Activated CD4-positive, alpha-beta memory T cell treated with anti-CD3 and anti-CD28 coated beads, Interleukin-2, amount 10 ng/mL, durations not matched to agents 7 days and 5 days (primary cell): ENCODE measurements around the gene VEPH1. TPM values are rescaled to one million over a fixed set of nuclear protein-coding genes. Genes with fewer than 3 reads are reported as not detected.

Experiments
- CTCF ChIA-PET: fragments of 350-600 bp; sonication (Branson Sonifier 250); formaldehyde crosslinking; loops from one replicate; lab custom pipeline; 2021; ENCODE audit warnings: antibody characterized with exemption, inconsistent platforms; lab: Charles Lee
- POLR2A ChIA-PET: fragments of 350-600 bp; sonication (Branson Sonifier 250); formaldehyde crosslinking; loops from one replicate; lab custom pipeline; 2021; ENCODE audit warnings: antibody characterized with exemption; lab: Charles Lee
- DNase-seq: peaks from one replicate; pipeline ENCODE4 v3.0.0-alpha.2; 2020
- H3K27ac Mint-ChIP-seq: one replicate; pipeline ENCODE4 v1.8.0; 2021; ENCODE audit warnings: mild to moderate bottlenecking, mixed read lengths
- H3K27me3 Mint-ChIP-seq: one replicate; pipeline ENCODE4 v1.8.0; 2021; ENCODE audit warnings: mixed read lengths
- H3K36me3 Mint-ChIP-seq: one replicate; pipeline ENCODE4 v1.8.0; 2021; ENCODE audit warnings: low read depth, mixed read lengths
- H3K4me1 Mint-ChIP-seq: one replicate; pipeline ENCODE4 v1.8.0; 2021; ENCODE audit warnings: mixed read lengths
- H3K4me3 Mint-ChIP-seq: one replicate; pipeline ENCODE4 v1.8.0; 2021; ENCODE audit warnings: mild to moderate bottlenecking, mixed read lengths
- H3K9me3 Mint-ChIP-seq: one replicate; pipeline ENCODE4 v1.8.0; 2021; ENCODE audit warnings: mixed read lengths
- total RNA-seq, 2 experiments: library from RNA; stranded (reverse); gene quantifications; one replicate each; pipeline ENCODE4 v1.2.3, GENCODE V29; 2021

The VEPH1 gene
- total RNA-seq, 2 experiments from 2014 or later = not detected

- no peaks in the 10 kb centered on the region for H3K36me3 Mint-ChIP-seq
- H3K27me3 Mint-ChIP-seq = no peaks in the 10 kb centered on the region
- CTCF ChIA-PET = interaction anchor here (1.0 to 4.1 kb wide), 9 partner anchors 10 to 902 kb away, joined by 3 to 93 read pairs (median 5); no protein-coding TSS in a partner anchor
- POLR2A ChIA-PET = no interaction called here
- no peaks in the 10 kb centered on the region for H3K9me3 Mint-ChIP-seq
- H3K4me3 Mint-ChIP-seq = no peak overlapping the region
- no peaks in the 10 kb centered on the region for H3K4me1 Mint-ChIP-seq
- no peak for DNase-seq
- H3K27ac Mint-ChIP-seq = no peak overlapping the region
These were observed 29.5 kb upstream of the VEPH1 start for GRCh38 chr3:157532529-157533297.

GRCh38 chr3:157531771-157532170 lies 28.6 kb upstream of the VEPH1 start:
- no peak for DNase-seq
- Mint-ChIP-seq H3K36me3 (no peaks in the 10 kb centered on the region), H3K4me1 (no peaks in the 10 kb centered on the region), H3K4me3 (no peak overlapping the region), H3K27me3 (no peaks in the 10 kb centered on the region), H3K9me3 (no peaks in the 10 kb centered on the region), H3K27ac (no peak overlapping the region)
- ChIA-PET CTCF (interaction anchor here (1.4 to 4.1 kb wide), 6 partner anchors 9 to 902 kb away, joined by 4 to 93 read pairs (median 7); no protein-coding TSS in a partner anchor), POLR2A (no interaction called here)

DNA sequence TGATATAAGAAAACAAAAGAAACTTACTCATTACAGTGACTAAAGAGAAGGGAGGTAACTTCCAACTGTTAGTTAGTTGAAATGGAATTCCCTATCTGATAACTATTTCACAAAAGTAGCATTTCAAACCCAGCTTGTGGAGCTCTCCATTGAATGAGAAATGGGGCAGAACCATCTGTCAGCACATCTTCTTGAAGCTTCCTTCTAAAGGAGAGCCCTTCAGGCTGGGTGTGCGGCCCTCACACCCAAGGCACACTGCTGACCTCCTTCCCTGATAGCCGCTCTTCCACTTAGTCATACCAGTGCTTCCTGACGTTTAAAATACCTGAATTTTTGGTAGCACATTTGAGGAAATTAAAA lies 28.1 kb upstream of the VEPH1 start:
- ChIA-PET CTCF (interaction anchor here (1.4 to 4.1 kb wide), 3 partner anchors 9 to 42 kb away, joined by 4 to 93 read pairs (median 12); no protein-coding TSS in a partner anchor), POLR2A (no interaction called here)
- DNase-seq = no peak
- H3K27me3 Mint-ChIP-seq = no peaks in the 10 kb centered on the region
- H3K4me3 Mint-ChIP-seq = no peak overlapping the region
- H3K36me3 Mint-ChIP-seq = no peaks in the 10 kb centered on the region
- H3K27ac Mint-ChIP-seq = no peak overlapping the region
- no peaks in the 10 kb centered on the region for H3K4me1 Mint-ChIP-seq
- no peaks in the 10 kb centered on the region for H3K9me3 Mint-ChIP-seq

GRCh38 chr3:157530637-157531300 lies 27.6 kb upstream of the VEPH1 start:
- CTCF ChIA-PET = interaction anchor here (3.2 to 4.1 kb wide), 2 partner anchors 8 to 43 kb away, joined by 12 to 93 read pairs; no protein-coding TSS in a partner anchor
- POLR2A ChIA-PET = no interaction called here
- Mint-ChIP-seq H3K9me3 (no peaks in the 10 kb centered on the region), H3K4me3 (no peak overlapping the region), H3K4me1 (no peaks in the 10 kb centered on the region), H3K27ac (no peak overlapping the region), H3K27me3 (no peaks in the 10 kb centered on the region), H3K36me3 (no peaks in the 10 kb centered on the region)
- DNase-seq = no peak

DNA sequence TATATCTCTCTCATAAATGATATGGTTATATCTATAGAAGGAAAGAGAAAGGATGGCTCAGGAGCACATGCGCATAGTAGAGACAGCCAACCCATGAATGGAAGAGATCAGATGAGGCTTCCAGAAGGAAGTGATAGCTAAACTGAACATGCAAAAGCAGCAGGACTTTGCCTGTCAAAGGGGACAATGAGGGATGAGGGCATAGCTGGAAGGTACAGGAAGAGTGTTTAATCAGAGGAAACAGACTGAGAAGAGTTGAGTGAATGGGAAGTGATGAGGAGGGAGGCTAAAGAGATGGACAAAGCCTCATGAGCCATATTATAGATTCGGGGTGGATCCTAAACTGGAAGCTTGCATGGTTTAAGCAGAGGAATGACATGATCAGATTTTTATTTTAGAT lies 26.5 kb upstream of the VEPH1 start:
- H3K36me3 Mint-ChIP-seq = no peaks in the 10 kb centered on the region
- H3K27ac Mint-ChIP-seq = no peak overlapping the region
- DNase-seq = no peak
- no peaks in the 10 kb centered on the region for H3K27me3 Mint-ChIP-seq
- H3K4me3 Mint-ChIP-seq = no peak overlapping the region
- POLR2A ChIA-PET = no interaction called here
- CTCF ChIA-PET = no interaction called here
- H3K4me1 Mint-ChIP-seq = no peaks in the 10 kb centered on the region
- no peaks in the 10 kb centered on the region for H3K9me3 Mint-ChIP-seq

GRCh38 chr3:157529085-157529484 lies 25.9 kb upstream of the VEPH1 start:
- CTCF ChIA-PET = no interaction called here
- Mint-ChIP-seq H3K27me3 (no peaks in the 10 kb centered on the region), H3K9me3 (no peaks in the 10 kb centered on the region), H3K4me3 (no peak overlapping the region), H3K27ac (no peak overlapping the region), H3K36me3 (no peaks in the 10 kb centered on the region), H3K4me1 (no peaks in the 10 kb centered on the region)
- POLR2A ChIA-PET = no interaction called here
- DNase-seq = no peak

- H3K36me3 Mint-ChIP-seq = no peaks in the 10 kb centered on the region
- no peaks in the 10 kb centered on the region for H3K9me3 Mint-ChIP-seq
- DNase-seq = no peak
- ChIA-PET CTCF (interaction anchor here (0.9 kb wide), 1 partner anchor 45 kb away, joined by 5 read pairs; no protein-coding TSS in a partner anchor), POLR2A (interaction anchor here (0.8 kb wide), 1 partner anchor 13 kb away, joined by 3 read pairs; no protein-coding TSS in a partner anchor)
- no peak overlapping the region for H3K27ac Mint-ChIP-seq
- no peaks in the 10 kb centered on the region for H3K27me3 Mint-ChIP-seq
- H3K4me3 Mint-ChIP-seq = no peak overlapping the region
- H3K4me1 Mint-ChIP-seq = no peaks in the 10 kb centered on the region
These were observed 24.1 kb upstream of the VEPH1 start for GRCh38 chr3:157527131-157527881.

DNA sequence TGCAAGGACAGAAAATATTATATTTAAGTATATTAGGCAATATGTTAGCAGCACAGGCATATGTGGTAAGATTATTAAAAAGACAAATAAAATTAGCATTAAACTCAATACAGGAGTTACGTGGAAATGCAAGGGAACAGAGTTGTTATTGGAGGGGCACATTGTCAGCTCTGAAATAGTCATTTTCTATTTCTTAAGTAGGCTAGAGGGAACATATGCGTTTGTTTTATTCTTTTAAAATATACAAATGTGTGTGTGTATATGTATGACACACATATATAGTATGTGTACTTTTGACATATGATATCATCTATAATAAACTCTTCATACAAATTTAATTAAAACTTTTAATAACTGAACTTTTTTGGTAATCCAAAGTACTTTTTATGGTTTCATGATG lies 22.8 kb upstream of the VEPH1 start:
- ChIA-PET POLR2A (no interaction called here), CTCF (no interaction called here)
- no peak overlapping the region for H3K27ac Mint-ChIP-seq
- H3K9me3 Mint-ChIP-seq = no peaks in the 10 kb centered on the region
- no peaks in the 10 kb centered on the region for H3K36me3 Mint-ChIP-seq
- no peaks in the 10 kb centered on the region for H3K4me1 Mint-ChIP-seq
- no peak for DNase-seq
- no peaks in the 10 kb centered on the region for H3K27me3 Mint-ChIP-seq
- no peak overlapping the region for H3K4me3 Mint-ChIP-seq

DNA sequence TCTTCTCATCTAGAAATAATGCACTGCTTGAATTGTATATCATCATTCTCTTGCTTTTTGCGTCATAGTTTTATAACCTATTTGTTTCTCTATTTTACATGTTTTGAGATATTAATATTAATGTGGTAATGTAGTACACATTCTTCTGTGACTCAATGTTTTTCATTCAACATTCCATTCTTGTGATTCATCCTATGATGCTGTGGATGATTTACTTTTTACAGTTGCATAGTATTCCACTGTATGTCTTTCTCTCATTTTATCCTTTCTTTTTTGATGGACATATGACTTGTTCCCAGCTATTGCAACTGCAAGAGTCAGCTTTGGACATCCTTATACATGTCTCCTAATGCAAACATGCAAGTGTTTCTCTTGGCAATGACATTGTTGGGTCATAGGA lies 20.6 kb upstream of the VEPH1 start:
- H3K36me3 Mint-ChIP-seq = no peaks in the 10 kb centered on the region
- H3K4me1 Mint-ChIP-seq = no peaks in the 10 kb centered on the region
- no peak for DNase-seq
- CTCF ChIA-PET = no interaction called here
- no peak overlapping the region for H3K27ac Mint-ChIP-seq
- H3K27me3 Mint-ChIP-seq = no peaks in the 10 kb centered on the region
- no peaks in the 10 kb centered on the region for H3K9me3 Mint-ChIP-seq
- POLR2A ChIA-PET = no interaction called here
- H3K4me3 Mint-ChIP-seq = no peak overlapping the region

DNA sequence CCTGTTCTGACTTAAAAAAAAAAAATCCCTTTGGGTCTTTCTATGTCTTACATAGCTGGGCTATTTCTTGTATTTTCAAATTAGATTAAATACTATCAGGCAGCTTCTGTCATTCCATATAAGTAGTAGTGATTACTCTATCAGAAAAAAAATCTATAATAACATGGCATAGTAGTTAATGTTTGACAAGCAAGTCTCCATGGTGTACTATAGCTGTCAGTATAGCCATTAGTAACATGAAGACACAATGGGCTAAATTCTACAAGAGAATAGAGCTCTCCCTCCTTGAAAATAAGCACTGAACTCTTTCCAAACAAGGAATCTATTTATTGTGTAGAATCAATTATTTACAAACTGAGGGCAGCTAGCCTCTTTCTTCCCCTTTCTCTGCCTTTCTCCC lies 19.4 kb upstream of the VEPH1 start:
- no peak for DNase-seq
- no peaks in the 10 kb centered on the region for H3K4me1 Mint-ChIP-seq
- POLR2A ChIA-PET = no interaction called here
- no peak overlapping the region for H3K4me3 Mint-ChIP-seq
- H3K27me3 Mint-ChIP-seq = no peaks in the 10 kb centered on the region
- H3K27ac Mint-ChIP-seq = no peak overlapping the region
- CTCF ChIA-PET = interaction anchor here (2.1 kb wide), 1 partner anchor 10 kb away, joined by 12 read pairs; no protein-coding TSS in a partner anchor
- no peaks in the 10 kb centered on the region for H3K36me3 Mint-ChIP-seq
- no peaks in the 10 kb centered on the region for H3K9me3 Mint-ChIP-seq

- H3K9me3 Mint-ChIP-seq = no peaks in the 10 kb centered on the region
- no peak for DNase-seq
- no peaks in the 10 kb centered on the region for H3K4me1 Mint-ChIP-seq
- H3K27ac Mint-ChIP-seq = no peak overlapping the region
- H3K4me3 Mint-ChIP-seq = no peak overlapping the region
- no peaks in the 10 kb centered on the region for H3K27me3 Mint-ChIP-seq
- POLR2A ChIA-PET = no interaction called here
- H3K36me3 Mint-ChIP-seq = no peaks in the 10 kb centered on the region
- CTCF ChIA-PET = no interaction called here
These were observed 17.4 kb upstream of the VEPH1 start for GRCh38 chr3:157520485-157521150.

GRCh38 chr3:157518881-157519280 lies 15.7 kb upstream of the VEPH1 start:
- H3K4me3 Mint-ChIP-seq = no peak overlapping the region
- H3K27ac Mint-ChIP-seq = no peak overlapping the region
- POLR2A ChIA-PET = no interaction called here
- no peaks in the 10 kb centered on the region for H3K4me1 Mint-ChIP-seq
- no peak for DNase-seq
- H3K27me3 Mint-ChIP-seq = no peaks in the 10 kb centered on the region
- no peaks in the 10 kb centered on the region for H3K9me3 Mint-ChIP-seq
- CTCF ChIA-PET = no interaction called here
- no peaks in the 10 kb centered on the region for H3K36me3 Mint-ChIP-seq
